ENCODE measurements around the gene IQCH. TPM values are rescaled to one million over a fixed set of nuclear protein-coding genes. Genes with fewer than 3 reads are reported as not detected.

The IQCH gene
- total and polyA plus RNA-seq, 2 donors (not counting 1 experiment from before 2014, with no cell fraction given): 1.7 to 5.0 TPM

- H2AFZ ChIP-seq (ENCODE audit: low read length): no peak overlapping the region
- no peaks in the 10 kb centered on the region for H4K20me1 ChIP-seq (ENCODE audit: control insufficient read depth, extremely low read depth, insufficient read depth, low read length)
- no peaks in the 10 kb centered on the region for H3K4me1 ChIP-seq (ENCODE audit: control insufficient read depth, extremely low read depth, insufficient read depth, low read length)
- no peaks in the 10 kb centered on the region for H3K9me3 ChIP-seq (ENCODE audit: control insufficient read depth, insufficient read depth, low read depth, low read length)
- H3K4me2 ChIP-seq (ENCODE audit: extremely low read depth, insufficient read depth, low read length): no peak overlapping the region
- H3K27me3 ChIP-seq (ENCODE audit: control insufficient read depth, insufficient read depth, low read length): no peaks in the 10 kb centered on the region
- no peak overlapping the region for H3K27ac ChIP-seq (ENCODE audit: insufficient read depth, low read length)
- no peak for TF ChIP-seq CTCF (conservative IDR thresholded peaks at IDR 0.05 in 1 of 2, IDR thresholded peaks at IDR 0.05 in 1 of 2; ENCODE audit: low read depth in 1 of 2, low read length in 2 of 2)
- TF ChIP-seq EZH2 (IDR thresholded peaks at IDR 0.05; ENCODE audit: low read length, missing control alignments): no peak
- H3K9ac ChIP-seq (ENCODE audit: insufficient read depth, low read length): no peak overlapping the region
- DNase-seq (ENCODE audit: low read depth in 2 of 2): no peak
- no peaks in the 10 kb centered on the region for H3K79me2 ChIP-seq (ENCODE audit: control insufficient read depth, insufficient read depth, low read length)
- no peak overlapping the region for H3K4me3 ChIP-seq (replicated peaks in 1 of 4; ENCODE audit: control extremely low read depth in 1 of 4, insufficient read depth in 1 of 4, low read depth in 3 of 4, low read length in 4 of 4)
- peaks cover 6% of the 10 kb centered on the region for H3K36me3 ChIP-seq (ENCODE audit: control insufficient read depth, insufficient read depth, low read length)
Measured at GRCh38 chr15:67230504-67230903, 24.1 kb upstream of the IQCH start.

DNA sequence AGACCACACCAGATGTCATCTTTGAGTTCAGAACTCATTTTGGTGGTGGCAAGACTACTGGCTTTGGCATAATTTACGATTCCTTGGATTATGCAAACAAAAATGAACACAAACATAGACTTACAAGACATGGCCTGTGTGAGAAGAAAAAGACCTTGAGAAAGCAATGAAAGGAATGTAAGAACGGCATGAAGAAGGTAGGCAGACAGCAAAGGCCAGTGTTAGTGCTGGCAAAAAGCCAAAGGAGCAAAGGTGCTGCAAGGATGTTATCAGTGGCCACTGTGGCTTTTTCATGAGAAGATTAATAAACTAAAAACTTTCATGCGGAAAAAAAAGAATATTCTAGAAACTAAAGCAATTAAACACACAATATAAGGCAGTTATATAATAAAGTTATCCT lies 22.0 kb upstream of the IQCH start:
- TF ChIP-seq CTCF (conservative IDR thresholded peaks at IDR 0.05 in 1 of 2, IDR thresholded peaks at IDR 0.05 in 1 of 2; ENCODE audit: low read depth in 1 of 2, low read length in 2 of 2) (no peak), EZH2 (IDR thresholded peaks at IDR 0.05; ENCODE audit: low read length, missing control alignments) (no peak)
- Histone ChIP-seq H3K36me3 (ENCODE audit: control insufficient read depth, insufficient read depth, low read length) (peaks cover 6% of the 10 kb centered on the region), H4K20me1 (ENCODE audit: control insufficient read depth, extremely low read depth, insufficient read depth, low read length) (no peaks in the 10 kb centered on the region)

GRCh38 chr15:67240235-67241131 lies 14.1 kb upstream of the IQCH start:
- Histone ChIP-seq H3K79me2 (ENCODE audit: control insufficient read depth, insufficient read depth, low read length) (peaks cover 19% of the 10 kb centered on the region), H3K4me2 (ENCODE audit: extremely low read depth, insufficient read depth, low read length) (no peak overlapping the region), H3K4me1 (ENCODE audit: control insufficient read depth, extremely low read depth, insufficient read depth, low read length) (no peaks in the 10 kb centered on the region), H3K4me3 (replicated peaks in 1 of 4; ENCODE audit: control extremely low read depth in 1 of 4, insufficient read depth in 1 of 4, low read depth in 3 of 4, low read length in 4 of 4) (no peak overlapping the region), H2AFZ (ENCODE audit: low read length) (no peak overlapping the region), H4K20me1 (ENCODE audit: control insufficient read depth, extremely low read depth, insufficient read depth, low read length) (no peaks in the 10 kb centered on the region), H3K9ac (ENCODE audit: insufficient read depth, low read length) (no peak overlapping the region), H3K36me3 (ENCODE audit: control insufficient read depth, insufficient read depth, low read length) (no peaks in the 10 kb centered on the region), H3K27ac (ENCODE audit: insufficient read depth, low read length) (no peak overlapping the region), H3K27me3 (ENCODE audit: control insufficient read depth, insufficient read depth, low read length) (no peaks in the 10 kb centered on the region), H3K9me3 (ENCODE audit: control insufficient read depth, insufficient read depth, low read depth, low read length) (no peaks in the 10 kb centered on the region)
- TF ChIP-seq EZH2 (IDR thresholded peaks at IDR 0.05; ENCODE audit: low read length, missing control alignments) (no peak), CTCF (conservative IDR thresholded peaks at IDR 0.05 in 1 of 2, IDR thresholded peaks at IDR 0.05 in 1 of 2; ENCODE audit: low read depth in 1 of 2, low read length in 2 of 2) (no peak)
- no peak for DNase-seq (ENCODE audit: low read depth in 2 of 2)

More for the DNA sequence above, 22.0 kb upstream of the IQCH start:
- Histone ChIP-seq H3K4me2 (ENCODE audit: extremely low read depth, insufficient read depth, low read length) (no peak overlapping the region), H3K27me3 (ENCODE audit: control insufficient read depth, insufficient read depth, low read length) (no peaks in the 10 kb centered on the region), H3K9me3 (ENCODE audit: control insufficient read depth, insufficient read depth, low read depth, low read length) (no peaks in the 10 kb centered on the region), H3K4me1 (ENCODE audit: control insufficient read depth, extremely low read depth, insufficient read depth, low read length) (no peaks in the 10 kb centered on the region), H3K27ac (ENCODE audit: insufficient read depth, low read length) (no peak overlapping the region), H3K4me3 (replicated peaks in 1 of 4; ENCODE audit: control extremely low read depth in 1 of 4, insufficient read depth in 1 of 4, low read depth in 3 of 4, low read length in 4 of 4) (no peak overlapping the region), H3K9ac (ENCODE audit: insufficient read depth, low read length) (no peak overlapping the region), H2AFZ (ENCODE audit: low read length) (no peak overlapping the region), H3K79me2 (ENCODE audit: control insufficient read depth, insufficient read depth, low read length) (no peaks in the 10 kb centered on the region)
- DNase-seq (ENCODE audit: low read depth in 2 of 2): no peak
